CD4-positive, alpha-beta memory T cell (primary cell): Measurements from ENCODE around the gene USP10. TPM values are rescaled to one million over a fixed set of nuclear protein-coding genes. Genes with fewer than 3 reads are reported as not detected.

Source experiments
- CTCF ChIA-PET: fragments of 350-600 bp; sonication (Branson Sonifier 250); formaldehyde crosslinking; loops from one replicate; lab custom pipeline; 2021; ENCODE audit warnings: inconsistent platforms; ENCODE audit not compliant: partially characterized antibody; lab: Charles Lee
- POLR2A ChIA-PET: fragments of 350-600 bp; sonication (Branson Sonifier 250); formaldehyde crosslinking; loops from one replicate; lab custom pipeline; 2021; ENCODE audit not compliant: partially characterized antibody; lab: Charles Lee
- DNase-seq, 5 donors: peaks; one replicate each; pipeline versions ENCODE4 v3.0.0 to v3.0.0-alpha.2; 2020 to 2022; ENCODE audit warnings: mixed read lengths in 1 of 5
- H3K27ac ChIP-seq: one replicate; pipeline ENCODE4 v1.7.0; 2013; ENCODE audit warnings: low read depth, low read length
- H3K27me3 ChIP-seq: 2 replicates; pipeline ENCODE4 v1.7.0; 2013; ENCODE audit warnings: mild to moderate bottlenecking, low read length, moderate library complexity; ENCODE audit not compliant: insufficient read depth
- H3K36me3 ChIP-seq: 2 replicates; pipeline ENCODE4 v1.7.0; 2013; ENCODE audit warnings: mild to moderate bottlenecking, low read length, moderate library complexity; ENCODE audit not compliant: insufficient read depth
- H3K4me1 ChIP-seq: 2 replicates; pipeline ENCODE4 v1.7.0; 2013; ENCODE audit warnings: mild to moderate bottlenecking, low read length, moderate library complexity; ENCODE audit not compliant: insufficient read depth
- H3K4me3 ChIP-seq, 2 donors: one replicate each; pipeline ENCODE4 v1.7.0; 2013; ENCODE audit warnings: low read length in 2 of 2, mild to moderate bottlenecking in 1 of 2
- H3K9me3 ChIP-seq, 2 donors: one replicate each; pipeline ENCODE4 v1.7.0; 2013; ENCODE audit warnings: low read length in 2 of 2, control low read depth in 1 of 2; ENCODE audit not compliant: control insufficient read depth in 1 of 2
- H3K27ac Mint-ChIP-seq, 7 donors: one replicate each; pipeline ENCODE4 v1.8.0; 2020 to 2021; ENCODE audit warnings: mixed read lengths in 7 of 7, mild to moderate bottlenecking in 6 of 7, inconsistent platforms in 3 of 7, moderate library complexity in 3 of 7
- H3K27me3 Mint-ChIP-seq, 2 donors: one replicate each; pipeline ENCODE4 v1.8.0; 2020 to 2021; ENCODE audit warnings: mixed read lengths in 2 of 2
- H3K36me3 Mint-ChIP-seq, 2 donors: one replicate each; pipeline ENCODE4 v1.8.0; 2020 to 2021; ENCODE audit warnings: mixed read lengths in 2 of 2, inconsistent platforms in 1 of 2, mild to moderate bottlenecking in 1 of 2
- H3K4me1 Mint-ChIP-seq, 4 donors: one replicate each; pipeline ENCODE4 v1.8.0; 2020 to 2021; ENCODE audit warnings: mixed read lengths in 4 of 4, mild to moderate bottlenecking in 1 of 4
- H3K4me3 Mint-ChIP-seq, 8 donors: one replicate each; pipeline ENCODE4 v1.8.0; 2020 to 2021; ENCODE audit warnings: mixed read lengths in 8 of 8, mild to moderate bottlenecking in 7 of 8, moderate library complexity in 6 of 8, inconsistent platforms in 3 of 8
- H3K9me3 Mint-ChIP-seq, 8 donors: one replicate each; pipeline ENCODE4 v1.8.0; 2020 to 2021; ENCODE audit warnings: mixed read lengths in 8 of 8, mild to moderate bottlenecking in 5 of 8, inconsistent platforms in 3 of 8, moderate library complexity in 1 of 8
- intact Hi-C: fragments of 100-400 bp; cut with micrococcal nuclease; formaldehyde crosslinking; loops from one replicate; pipeline ENCODE4 v1.15.1; 2023
- polyA plus RNA-seq, 2 donors: library from polyadenylated mRNA; unstranded; fragments of 300-500 nt; fragmentation: Illumina TruSeq; gene quantifications; one replicate each; pipeline ENCODE4 v1.2.3, GENCODE V29; 2021
- total RNA-seq, 2 experiments: library from RNA; stranded (reverse); gene quantifications; one replicate each; pipeline ENCODE4 v1.2.3, GENCODE V29; 2021

USP10 gene, protein sequence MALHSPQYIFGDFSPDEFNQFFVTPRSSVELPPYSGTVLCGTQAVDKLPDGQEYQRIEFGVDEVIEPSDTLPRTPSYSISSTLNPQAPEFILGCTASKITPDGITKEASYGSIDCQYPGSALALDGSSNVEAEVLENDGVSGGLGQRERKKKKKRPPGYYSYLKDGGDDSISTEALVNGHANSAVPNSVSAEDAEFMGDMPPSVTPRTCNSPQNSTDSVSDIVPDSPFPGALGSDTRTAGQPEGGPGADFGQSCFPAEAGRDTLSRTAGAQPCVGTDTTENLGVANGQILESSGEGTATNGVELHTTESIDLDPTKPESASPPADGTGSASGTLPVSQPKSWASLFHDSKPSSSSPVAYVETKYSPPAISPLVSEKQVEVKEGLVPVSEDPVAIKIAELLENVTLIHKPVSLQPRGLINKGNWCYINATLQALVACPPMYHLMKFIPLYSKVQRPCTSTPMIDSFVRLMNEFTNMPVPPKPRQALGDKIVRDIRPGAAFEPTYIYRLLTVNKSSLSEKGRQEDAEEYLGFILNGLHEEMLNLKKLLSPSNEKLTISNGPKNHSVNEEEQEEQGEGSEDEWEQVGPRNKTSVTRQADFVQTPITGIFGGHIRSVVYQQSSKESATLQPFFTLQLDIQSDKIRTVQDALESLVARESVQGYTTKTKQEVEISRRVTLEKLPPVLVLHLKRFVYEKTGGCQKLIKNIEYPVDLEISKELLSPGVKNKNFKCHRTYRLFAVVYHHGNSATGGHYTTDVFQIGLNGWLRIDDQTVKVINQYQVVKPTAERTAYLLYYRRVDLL
- total RNA-seq (10 to 100 TPM; 89.0 to 93.2 TPM), polyA plus RNA-seq (100 to 1,000 TPM; 269 to 419 TPM)

- no peaks in the 10 kb centered on the region for H3K27me3 Mint-ChIP-seq
- peaks cover 0 to 3% (median 0%) of the 10 kb centered on the region in 8 donors for H3K9me3 Mint-ChIP-seq
- ChIA-PET POLR2A (interaction anchor here (0.6 to 2.0 kb wide), 12 partner anchors 10 to 405 kb away, joined by 3 to 8 read pairs (median 4); partner anchors contain the start of genes KIAA0513 and KLHL36), CTCF (interaction anchor here (0.6 to 2.9 kb wide), 5 partner anchors 26 to 52 kb away, joined by 3 to 36 read pairs (median 13); partner anchors contain the start of gene KLHL36)
- peaks cover 23 to 46% (median 35%) of the 10 kb centered on the region in 4 donors for H3K4me1 Mint-ChIP-seq
- peak within 1 kb of the TSS; percentile 93 to 99 (median 98) for H3K27ac Mint-ChIP-seq
- peak within 1 kb of the TSS; percentile 78 to 86 for H3K4me3 ChIP-seq
- H3K4me1 ChIP-seq, result peaks cover 47% of the 10 kb centered on the region
- intact Hi-C loops, result loop anchor here (1.0 to 5.0 kb wide), 3 partner anchors 37 to 196 kb away; partner anchors contain the start of genes KLHL36 and MEAK7
- DNase-seq, result peak; percentile 83 to 91 (median 88)
- no peaks in the 10 kb centered on the region for H3K27me3 ChIP-seq
- peak within 1 kb of the TSS; percentile 95 to 100 (median 98) for H3K4me3 Mint-ChIP-seq
- no peaks in the 10 kb centered on the region for H3K36me3 ChIP-seq
- no peaks in the 10 kb centered on the region for H3K9me3 ChIP-seq
- H3K27ac ChIP-seq, result peak within 1 kb of the TSS; percentile 92
- peaks cover 0 to 10% of the 10 kb centered on the region in 2 donors for H3K36me3 Mint-ChIP-seq
These were observed at the start of gene USP10 for GRCh38 chr16:84699712-84700445. TSS of gene USP10 (plus strand) at chr16:84700000. CDS start at chr16:84700091, 91 bp downstream.

GRCh38 chr16:84650062-84650991, 49.5 kb upstream of the USP10 start:
- DNase-seq, result no peak
- H3K4me1 ChIP-seq, result peaks cover 67% of the 10 kb centered on the region
- no peak overlapping the region for H3K27ac ChIP-seq
- H3K4me3 ChIP-seq, result no peak overlapping the region
- no peaks in the 10 kb centered on the region for H3K9me3 ChIP-seq
- Mint-ChIP-seq H3K9me3 (no peaks in the 10 kb centered on the region), H3K27me3 (no peaks in the 10 kb centered on the region), H3K4me1 (peaks cover 41 to 74% (median 57%) of the 10 kb centered on the region in 4 donors), H3K27ac (peak overlapping the region; percentile 14 to 91 (median 86)), H3K36me3 (peaks cover 26 to 51% of the 10 kb centered on the region in 2 donors), H3K4me3 (peak overlapping the region; percentile 69 to 89 (median 79))
- intact Hi-C loops, result loop anchor here (5.0 kb wide), 1 partner anchor 33 kb away; the partner anchor contains the start of gene COTL1
- H3K36me3 ChIP-seq, result peaks cover 15% of the 10 kb centered on the region
- H3K27me3 ChIP-seq, result no peaks in the 10 kb centered on the region
- ChIA-PET POLR2A (interaction anchor here (2.7 to 5.0 kb wide), 2 partner anchors 9 to 144 kb away, joined by 7 to 28 read pairs; no protein-coding TSS in a partner anchor), CTCF (interaction anchor here (0.7 to 2.2 kb wide), 4 partner anchors 11 to 88 kb away, joined by 3 to 13 read pairs (median 3); no protein-coding TSS in a partner anchor)

DNA sequence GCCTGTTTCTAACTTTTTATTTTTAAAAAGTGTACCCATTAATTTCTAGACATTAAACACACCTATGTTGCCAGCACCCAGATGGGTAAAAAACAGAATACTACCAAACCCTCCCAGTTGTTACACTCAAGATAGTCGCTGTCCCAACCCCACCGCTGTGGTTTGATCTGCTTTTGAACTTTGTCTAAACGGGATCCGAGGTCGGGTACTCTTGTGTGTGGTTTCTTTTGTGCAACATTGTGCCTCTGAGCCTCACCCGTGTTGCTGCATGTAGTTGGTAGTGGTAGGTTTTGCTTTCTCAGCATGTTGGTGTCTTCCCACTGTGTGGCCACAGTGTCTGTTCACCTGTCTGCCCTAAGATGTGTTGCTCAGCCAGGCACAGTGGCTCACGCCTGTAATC, 47.2 kb upstream of the USP10 start:
- Histone ChIP-seq H3K4me1 (peaks cover 84% of the 10 kb centered on the region), H3K27me3 (no peaks in the 10 kb centered on the region), H3K9me3 (no peaks in the 10 kb centered on the region), H3K27ac (peak overlapping the region; percentile 31), H3K36me3 (peaks cover 26% of the 10 kb centered on the region), H3K4me3 (no peak overlapping the region)
- intact Hi-C loops, result loop anchor here (5.0 kb wide), 1 partner anchor 35 kb away; the partner anchor contains the start of gene COTL1
- Mint-ChIP-seq H3K27ac (peak overlapping the region; percentile 44 to 91 (median 81)), H3K9me3 (no peaks in the 10 kb centered on the region), H3K27me3 (no peaks in the 10 kb centered on the region), H3K4me1 (peaks cover 43 to 89% (median 67%) of the 10 kb centered on the region in 4 donors), H3K36me3 (peaks cover 37 to 54% of the 10 kb centered on the region in 2 donors), H3K4me3 (peak overlapping the region; percentile 4 to 76 (median 58))
- POLR2A ChIA-PET, result interaction anchor here (2.1 kb wide), 1 partner anchor 11 kb away, joined by 7 read pairs; no protein-coding TSS in a partner anchor
- DNase-seq, result peak; percentile 59 to 70 (median 62)
- CTCF ChIA-PET, result interaction anchor here (3.2 kb wide), 1 partner anchor 20 kb away, joined by 18 read pairs; no protein-coding TSS in a partner anchor

DNA sequence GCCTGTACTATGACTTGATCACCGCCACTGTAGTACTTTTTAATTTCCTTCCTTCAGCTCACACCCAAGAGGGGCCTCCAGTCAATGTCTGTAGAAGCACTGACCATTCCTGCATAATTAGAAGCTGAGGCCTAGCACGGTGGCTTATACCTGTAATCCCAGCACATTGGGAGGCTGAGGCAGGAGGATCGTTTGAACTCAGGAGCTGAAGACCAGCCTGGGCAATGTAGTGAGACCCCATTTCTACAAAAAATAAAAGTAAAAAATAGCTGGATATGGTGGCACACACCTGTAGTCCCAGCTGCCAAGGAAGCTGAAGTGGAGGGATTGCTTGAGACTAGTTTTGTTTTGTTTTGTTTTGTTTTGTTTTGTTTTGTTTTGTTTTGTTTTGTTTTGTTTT, 45.6 kb upstream of the USP10 start:
- Histone ChIP-seq H3K36me3 (peaks cover 41% of the 10 kb centered on the region), H3K27ac (no peak overlapping the region), H3K27me3 (no peaks in the 10 kb centered on the region), H3K4me3 (no peak overlapping the region), H3K9me3 (no peaks in the 10 kb centered on the region), H3K4me1 (peaks cover 76% of the 10 kb centered on the region)
- Mint-ChIP-seq H3K4me3 (peak overlapping the region in 1 of 8 donors; percentile 6), H3K9me3 (no peaks in the 10 kb centered on the region), H3K27ac (peak overlapping the region in 5 of 7 donors; percentile 29 to 70 (median 53)), H3K27me3 (no peaks in the 10 kb centered on the region), H3K36me3 (peaks cover 49 to 63% of the 10 kb centered on the region in 2 donors), H3K4me1 (peaks cover 40 to 98% (median 67%) of the 10 kb centered on the region in 4 donors)
- CTCF ChIA-PET, result interaction anchor here (1.0 to 3.2 kb wide), 4 partner anchors 16 to 146 kb away, joined by 3 to 18 read pairs (median 4); no protein-coding TSS in a partner anchor
- intact Hi-C loops, result loop anchor here (5.0 kb wide), 1 partner anchor 37 kb away; the partner anchor contains the start of gene COTL1
- no peak for DNase-seq
- POLR2A ChIA-PET, result interaction anchor here (1.0 kb wide), 1 partner anchor 18 kb away, joined by 3 read pairs; no protein-coding TSS in a partner anchor

DNA sequence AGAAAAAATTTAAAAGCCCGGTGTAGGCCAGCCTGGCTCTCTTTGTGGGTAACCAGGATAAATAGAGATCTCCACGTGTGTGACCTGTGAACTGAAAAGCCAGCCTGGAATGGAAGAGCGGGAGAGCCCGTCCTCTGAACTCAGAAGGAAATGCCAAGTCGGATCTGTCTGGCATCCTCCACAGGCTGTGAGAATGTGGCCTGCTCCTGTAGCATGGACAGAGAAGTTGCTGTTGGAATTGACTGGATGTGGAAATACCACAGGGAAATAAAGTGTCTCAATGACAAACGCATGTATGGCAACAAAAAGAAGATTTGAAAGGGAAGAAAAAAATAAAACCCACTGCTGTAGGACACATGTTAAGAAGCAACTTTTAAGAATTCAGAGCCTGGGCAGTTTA, 44.8 kb upstream of the USP10 start:
- Histone ChIP-seq H3K9me3 (no peaks in the 10 kb centered on the region), H3K4me1 (peaks cover 69% of the 10 kb centered on the region), H3K36me3 (peaks cover 48% of the 10 kb centered on the region), H3K4me3 (no peak overlapping the region), H3K27ac (no peak overlapping the region), H3K27me3 (no peaks in the 10 kb centered on the region)
- intact Hi-C loops, result loop anchor here (5.0 kb wide), 1 partner anchor 38 kb away; the partner anchor contains the start of gene COTL1
- POLR2A ChIA-PET, result interaction anchor here (1.0 kb wide), 1 partner anchor 18 kb away, joined by 3 read pairs; no protein-coding TSS in a partner anchor
- CTCF ChIA-PET, result interaction anchor here (1.2 to 3.2 kb wide), 3 partner anchors 17 to 33 kb away, joined by 6 to 18 read pairs (median 8); no protein-coding TSS in a partner anchor
- peak overlapping the region in 4 of 8 donors; percentile 13 to 51 (median 20) for H3K4me3 Mint-ChIP-seq
- H3K9me3 Mint-ChIP-seq, result no peaks in the 10 kb centered on the region
- no peaks in the 10 kb centered on the region for H3K27me3 Mint-ChIP-seq
- H3K4me1 Mint-ChIP-seq, result peaks cover 39 to 96% (median 62%) of the 10 kb centered on the region in 4 donors
- H3K36me3 Mint-ChIP-seq, result peaks cover 55 to 66% of the 10 kb centered on the region in 2 donors
- H3K27ac Mint-ChIP-seq, result peak overlapping the region in 3 of 7 donors; percentile 30 to 65 (median 61)
- DNase-seq, result no peak
